ENCODE data around the gene AGER. TPM values are rescaled to one million over a fixed set of nuclear protein-coding genes. Genes with fewer than 3 reads are reported as not detected.

Gene AGER
- total and polyA plus RNA-seq, 2 donors (not counting 3 experiments of a cell fraction or from before 2014, with no cell fraction given) = 5.1 to 18.5 TPM

DNA sequence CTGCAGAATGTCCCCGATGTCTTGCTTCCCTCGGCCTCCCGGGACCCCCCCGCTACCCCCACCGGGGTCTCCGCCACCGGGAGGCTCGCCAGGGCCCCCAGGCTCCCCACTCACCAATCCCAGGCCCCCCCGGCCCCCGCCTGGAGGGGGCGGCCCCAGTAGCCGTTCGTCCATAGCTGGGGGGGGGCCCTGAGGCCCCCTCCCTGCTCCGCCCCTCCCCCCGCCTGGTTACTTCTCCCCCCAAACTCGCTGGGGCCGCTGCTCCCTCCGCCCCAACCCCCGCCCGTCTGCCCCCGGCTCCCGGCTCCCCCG, 5.6 kb upstream of the AGER start:
- H3K27ac ChIP-seq (ENCODE audit: insufficient read depth, low read depth, low read length) = peak overlapping the region; percentile 51
- no peak for FAIRE-seq
- intact Hi-C loops (cut with micrococcal nuclease) = loop anchor here (1.0 to 10.0 kb wide), 4 partner anchors 11 to 525 kb away; partner anchors contain the start of genes ATF6B, C6orf47, CSNK2B and GPANK1

DNA sequence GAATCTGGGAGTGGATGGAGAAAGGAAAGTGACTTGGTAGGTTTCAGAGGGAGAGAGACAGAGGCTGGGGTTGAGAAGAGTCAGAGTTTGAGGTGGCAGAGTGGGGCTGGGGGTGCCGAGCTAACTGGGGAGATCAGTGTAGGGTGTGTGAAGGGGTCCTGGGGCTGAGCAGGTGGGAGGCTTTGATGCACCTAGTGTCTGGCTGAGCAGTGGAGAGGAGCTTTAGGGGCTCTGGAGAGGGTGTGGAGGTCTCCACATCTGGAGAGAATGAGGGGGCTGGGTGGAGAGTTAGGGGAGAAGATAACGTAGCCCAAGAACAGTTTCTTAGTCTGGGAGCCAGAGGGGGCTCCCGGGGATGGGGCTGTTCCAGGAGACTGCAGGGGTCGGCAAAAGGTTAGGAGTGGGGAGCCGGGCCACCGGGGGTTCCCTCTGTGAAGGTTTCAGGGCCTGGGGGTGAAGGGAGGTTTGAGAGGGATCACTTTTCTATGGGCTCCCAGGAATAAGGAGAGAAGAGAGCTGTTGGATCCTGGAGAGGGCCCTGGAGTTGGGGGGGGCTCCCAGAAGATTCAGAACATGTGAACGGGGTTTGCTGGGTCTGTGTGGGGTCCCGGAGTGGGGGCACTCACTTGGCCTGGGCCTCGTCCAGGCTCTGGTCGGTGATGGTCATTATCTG, 5.2 kb upstream of the AGER start:
- DNase-seq (ENCODE audit: low read depth, low spot score) (no peak), FAIRE-seq (no peak)
- H3K9ac ChIP-seq (replicated peaks; ENCODE audit: extremely low read depth, insufficient read depth, low read length) = peak overlapping the region; percentile 66
- H3K79me2 ChIP-seq (ENCODE audit: control insufficient read depth, insufficient read depth, low read length) = peaks cover 23% of the 10 kb centered on the region
- no peaks in the 10 kb centered on the region for H3K9me1 ChIP-seq (replicated peaks; ENCODE audit: control insufficient read depth, extremely low read depth, insufficient read depth, low read length)
- H3K9me3 ChIP-seq (replicated peaks; ENCODE audit: control insufficient read depth, insufficient read depth, low read length) = no peaks in the 10 kb centered on the region
- H3K4me3 ChIP-seq (replicated peaks in 1 of 3; ENCODE audit: insufficient read depth in 1 of 3, low read depth in 1 of 3, low read length in 3 of 3) = peak overlapping the region; percentile 32 to 83 (median 73)
- intact Hi-C loops (cut with micrococcal nuclease) = no loop called here
- peak overlapping the region; percentile 89 for H3K4me2 ChIP-seq (ENCODE audit: insufficient read depth, low read length)
- no peaks in the 10 kb centered on the region for H3K27me3 ChIP-seq (ENCODE audit: control insufficient read depth in 2 of 2, insufficient read depth in 2 of 2, low read length in 2 of 2)
- peaks cover 0 to 16% of the 10 kb centered on the region in 2 experiments for H3K36me3 ChIP-seq (ENCODE audit: control insufficient read depth in 2 of 2, extremely low read depth in 1 of 2, insufficient read depth in 2 of 2, low read length in 2 of 2)
- TSS peak; percentile 4 for BruUV-seq (replicated peaks)
- ChIA-PET POLR2A (no interaction called here), CTCF (interaction anchor here (1.1 to 1.4 kb wide), 2 partner anchors 60 to 61 kb away, joined by 3 to 4 read pairs; partner anchors contain the start of gene ATF6B)
- peak overlapping the region; percentile 51 for H3K27ac ChIP-seq (ENCODE audit: insufficient read depth, low read depth, low read length)
- dilution Hi-C loops (cut with MboI; ENCODE audit: extremely low pct_ligation_motif_present, low sequenced_read_pairs) = no loop called here
- H4K20me1 ChIP-seq (replicated peaks; ENCODE audit: control insufficient read depth, extremely low read depth, insufficient read depth, low read length) = no peaks in the 10 kb centered on the region
- H2AFZ ChIP-seq (ENCODE audit: low read depth, low read length) = no peak overlapping the region
- H3K4me1 ChIP-seq (ENCODE audit: control insufficient read depth, extremely low read depth, insufficient read depth, low read length) = peaks cover 41% of the 10 kb centered on the region
- TF ChIP-seq, protein P1, sequence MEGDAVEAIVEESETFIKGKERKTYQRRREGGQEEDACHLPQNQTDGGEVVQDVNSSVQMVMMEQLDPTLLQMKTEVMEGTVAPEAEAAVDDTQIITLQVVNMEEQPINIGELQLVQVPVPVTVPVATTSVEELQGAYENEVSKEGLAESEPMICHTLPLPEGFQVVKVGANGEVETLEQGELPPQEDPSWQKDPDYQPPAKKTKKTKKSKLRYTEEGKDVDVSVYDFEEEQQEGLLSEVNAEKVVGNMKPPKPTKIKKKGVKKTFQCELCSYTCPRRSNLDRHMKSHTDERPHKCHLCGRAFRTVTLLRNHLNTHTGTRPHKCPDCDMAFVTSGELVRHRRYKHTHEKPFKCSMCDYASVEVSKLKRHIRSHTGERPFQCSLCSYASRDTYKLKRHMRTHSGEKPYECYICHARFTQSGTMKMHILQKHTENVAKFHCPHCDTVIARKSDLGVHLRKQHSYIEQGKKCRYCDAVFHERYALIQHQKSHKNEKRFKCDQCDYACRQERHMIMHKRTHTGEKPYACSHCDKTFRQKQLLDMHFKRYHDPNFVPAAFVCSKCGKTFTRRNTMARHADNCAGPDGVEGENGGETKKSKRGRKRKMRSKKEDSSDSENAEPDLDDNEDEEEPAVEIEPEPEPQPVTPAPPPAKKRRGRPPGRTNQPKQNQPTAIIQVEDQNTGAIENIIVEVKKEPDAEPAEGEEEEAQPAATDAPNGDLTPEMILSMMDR (IDR thresholded peaks at IDR 0.05; ENCODE audit: extremely low read depth in 1 of 2, insufficient read depth in 1 of 2, low read depth in 1 of 2, low read length in 2 of 2) = no peak
- no peak for TF ChIP-seq MAX (IDR thresholded peaks at IDR 0.05; ENCODE audit: insufficient read depth, insufficient read length)
- TF ChIP-seq POLR2AphosphoS5 (IDR thresholded peaks at IDR 0.05; ENCODE audit: insufficient read depth, low read depth, low read length) = no peak
- TF ChIP-seq FOS (IDR thresholded peaks at IDR 0.05; ENCODE audit: borderline replicate concordance, insufficient read depth, low read length) = no peak
- no peak for TF ChIP-seq EZH2 (IDR thresholded peaks at IDR 0.05; ENCODE audit: borderline replicate concordance, low read depth, low read length, severe bottlenecking)
- TF ChIP-seq MYC (IDR thresholded peaks at IDR 0.05; ENCODE audit: low read depth, low read length) = no peak
- no peak for TF ChIP-seq JUN (IDR thresholded peaks at IDR 0.05; ENCODE audit: borderline replicate concordance, insufficient read depth, insufficient read length, low read depth)
- TF ChIP-seq POLR2A (IDR thresholded peaks at IDR 0.05; ENCODE audit: low read depth, low read length) = no peak
- TF ChIP-seq GATA2 (IDR thresholded peaks at IDR 0.05; ENCODE audit: insufficient read depth, insufficient read length, low read depth, low read length) = no peak

More for the DNA sequence above, 5.6 kb upstream of the AGER start:
- Histone ChIP-seq H4K20me1 (replicated peaks; ENCODE audit: control insufficient read depth, extremely low read depth, insufficient read depth, low read length) (no peaks in the 10 kb centered on the region), H3K4me3 (replicated peaks in 1 of 3; ENCODE audit: insufficient read depth in 1 of 3, low read depth in 1 of 3, low read length in 3 of 3) (peak overlapping the region; percentile 32 to 83 (median 73)), H3K9me1 (replicated peaks; ENCODE audit: control insufficient read depth, extremely low read depth, insufficient read depth, low read length) (no peaks in the 10 kb centered on the region), H3K79me2 (ENCODE audit: control insufficient read depth, insufficient read depth, low read length) (peaks cover 23% of the 10 kb centered on the region), H3K4me2 (ENCODE audit: insufficient read depth, low read length) (peak overlapping the region; percentile 89), H2AFZ (ENCODE audit: low read depth, low read length) (no peak overlapping the region), H3K9me3 (replicated peaks; ENCODE audit: control insufficient read depth, insufficient read depth, low read length) (no peaks in the 10 kb centered on the region), H3K27me3 (ENCODE audit: control insufficient read depth in 2 of 2, insufficient read depth in 2 of 2, low read length in 2 of 2) (no peaks in the 10 kb centered on the region), H3K4me1 (ENCODE audit: control insufficient read depth, extremely low read depth, insufficient read depth, low read length) (peaks cover 42% of the 10 kb centered on the region), H3K36me3 (ENCODE audit: control insufficient read depth in 2 of 2, extremely low read depth in 1 of 2, insufficient read depth in 2 of 2, low read length in 2 of 2) (peaks cover 0 to 16% of the 10 kb centered on the region in 2 experiments), H3K9ac (replicated peaks; ENCODE audit: extremely low read depth, insufficient read depth, low read length) (peak overlapping the region; percentile 66)
- CTCF ChIA-PET = interaction anchor here (1.0 to 1.8 kb wide), 3 partner anchors 12 to 62 kb away, joined by 3 to 6 read pairs (median 3); partner anchors contain the start of genes ATF6B and FKBPL
- BruUV-seq (replicated peaks) = no TSS peak
- dilution Hi-C loops (cut with MboI; ENCODE audit: extremely low pct_ligation_motif_present, low sequenced_read_pairs) = no loop called here
- TF ChIP-seq POLR2AphosphoS5 (IDR thresholded peaks at IDR 0.05; ENCODE audit: insufficient read depth, low read depth, low read length) (no peak), FOS (IDR thresholded peaks at IDR 0.05; ENCODE audit: borderline replicate concordance, insufficient read depth, low read length) (no peak), JUN (IDR thresholded peaks at IDR 0.05; ENCODE audit: borderline replicate concordance, insufficient read depth, insufficient read length, low read depth) (no peak)
- POLR2A ChIA-PET = interaction anchor here (1.0 kb wide), 1 partner anchor 12 kb away, joined by 5 read pairs; no protein-coding TSS in a partner anchor
- DNase-seq (ENCODE audit: low read depth, low spot score) = no peak

Data from endothelial cell of umbilical vein (primary cell).